D341Med (cell line): ENCODE measurements around the gene FRMPD2.
"Not testable (repeated sequence)": the region's sequence is repeated elsewhere in the genome, so short reads cannot be mapped to it uniquely, and the experiment has no call there.

Experiments used
- DNase-seq: peaks from one replicate; pipeline ENCODE4 v3.0.0; 2012; ENCODE audit warnings: low spot score

The FRMPD2 gene

GRCh38 chr10:48126251-48126650, 148.2 kb downstream of the FRMPD2 start:
- not testable (repeated sequence) for DNase-seq

GRCh38 chr10:48125631-48126030, 148.9 kb downstream of the FRMPD2 start:
- not testable (repeated sequence) for DNase-seq

GRCh38 chr10:48122618-48123017, 151.9 kb downstream of the FRMPD2 start:
- DNase-seq, result not testable (repeated sequence)

- not testable (repeated sequence) for DNase-seq
These were observed 164.2 kb downstream of the FRMPD2 start for GRCh38 chr10:48110277-48110676.
